Measurements from ENCODE around the gene ECT2L. TPM values are rescaled to one million over a fixed set of nuclear protein-coding genes. Genes with fewer than 3 reads are reported as not detected.
"Not testable (repeated sequence)": the region's sequence is repeated elsewhere in the genome, so short reads cannot be mapped to it uniquely, and the experiment has no call there.

ECT2L gene
- total RNA-seq, 2 donors from 2014 or later, result not detected

DNA sequence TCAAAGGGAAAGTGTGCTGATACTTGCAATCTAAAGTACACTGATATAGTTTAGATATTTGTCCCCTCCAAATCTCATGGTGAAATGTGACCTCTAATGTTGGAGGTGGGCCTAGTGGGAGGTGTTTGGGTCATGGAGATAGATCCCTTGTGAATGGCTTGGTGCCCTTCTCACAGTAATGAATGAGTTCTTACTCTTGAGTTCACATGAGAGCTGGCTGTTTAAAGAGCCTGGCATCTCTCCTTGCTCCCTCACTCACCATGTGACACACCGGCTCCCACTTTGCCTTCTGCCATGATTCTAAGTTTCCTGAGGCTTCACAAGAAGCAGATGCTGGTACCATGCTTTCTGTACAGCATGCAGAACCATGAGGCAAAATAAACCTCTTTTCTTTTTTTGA, 114.1 kb downstream of the ECT2L start:
- intact Hi-C loops (cut with DNase I, micrococcal nuclease), result no loop called here
- ATAC-seq (no peak), DNase-seq (no peak)

DNA sequence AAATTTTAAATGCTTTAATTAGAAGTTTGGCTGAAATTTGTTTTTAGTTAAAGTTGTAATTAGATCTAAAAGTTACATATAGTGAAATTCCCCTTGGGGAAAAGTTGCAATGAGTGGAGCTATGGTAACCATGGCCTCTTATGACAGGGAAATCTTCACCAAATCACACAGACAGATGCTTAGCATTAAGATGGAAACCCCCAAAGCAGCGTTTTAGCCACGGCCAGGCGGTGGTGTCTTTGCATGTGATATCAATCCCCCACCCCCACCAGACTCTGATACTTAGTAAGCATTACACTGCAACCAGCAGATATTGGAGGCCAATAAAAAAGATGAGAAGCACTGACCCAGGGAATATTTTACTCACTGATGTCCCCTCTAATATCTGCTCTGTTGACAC, 116.4 kb downstream of the ECT2L start:
- intact Hi-C loops (cut with DNase I, micrococcal nuclease), result no loop called here
- ATAC-seq, result no peak
- DNase-seq, result no peak

DNA sequence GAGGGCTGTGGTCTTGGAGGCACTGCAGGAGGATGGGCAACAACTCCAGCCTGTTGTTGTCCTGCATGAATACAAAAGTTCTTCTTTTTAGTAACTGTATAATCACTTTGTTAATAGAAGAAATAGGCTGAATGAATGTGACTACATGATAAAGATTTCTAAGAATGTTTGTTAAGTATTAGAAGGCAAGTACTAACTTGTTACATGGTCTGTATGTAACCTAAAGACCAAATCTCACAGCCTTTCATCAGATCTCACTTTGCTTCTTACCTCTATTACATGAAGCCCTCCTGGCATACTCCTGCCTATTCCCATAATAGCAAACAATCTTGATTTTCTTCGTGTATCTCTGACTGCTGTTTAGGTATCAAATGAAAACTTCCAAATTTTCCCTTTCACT, 118.8 kb downstream of the ECT2L start:
- ATAC-seq (no peak), DNase-seq (no peak)
- intact Hi-C loops (cut with DNase I, micrococcal nuclease), result no loop called here

DNA sequence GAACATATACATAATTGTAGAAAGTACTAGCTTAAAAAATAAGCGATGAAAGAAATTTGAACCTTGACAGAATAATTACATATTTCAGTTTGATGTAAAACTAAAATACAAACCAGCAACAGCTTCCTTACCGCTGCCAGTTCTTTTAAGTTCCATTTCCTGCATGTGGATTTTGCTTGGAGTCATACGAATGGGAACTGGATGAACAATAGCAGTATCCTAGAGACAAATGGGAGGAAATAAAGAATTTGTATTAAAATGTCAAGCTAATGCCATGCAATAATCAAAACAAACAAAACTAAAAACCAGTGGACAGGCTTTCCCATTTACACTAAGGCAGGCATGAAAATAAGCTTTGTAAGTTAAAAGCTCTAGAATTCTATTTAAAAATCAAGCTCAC, 125.0 kb downstream of the ECT2L start:
- intact Hi-C loops (cut with DNase I, micrococcal nuclease), result no loop called here
- ATAC-seq, result no peak
- DNase-seq, result no peak

DNA sequence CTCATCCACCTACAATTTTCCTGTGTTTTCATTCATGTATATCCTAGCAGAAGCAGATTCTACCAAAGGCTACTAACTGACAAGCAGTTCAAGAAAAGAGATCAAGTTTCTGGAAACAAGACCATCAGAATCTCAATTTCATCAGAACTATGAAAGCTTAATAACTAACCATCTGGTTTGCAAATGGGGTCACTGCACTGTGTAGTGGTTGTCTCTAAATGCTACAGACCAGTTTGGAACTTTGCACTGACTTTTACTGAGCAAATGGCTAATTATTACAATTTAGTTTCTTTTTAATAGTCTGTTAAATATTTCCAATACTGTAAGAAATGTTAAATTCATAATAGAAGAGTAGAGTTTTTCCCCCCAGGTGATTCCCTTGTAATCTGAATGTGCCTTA, 127.7 kb downstream of the ECT2L start:
- no peak for DNase-seq
- intact Hi-C loops (cut with DNase I, micrococcal nuclease), result no loop called here
- no peak for ATAC-seq

DNA sequence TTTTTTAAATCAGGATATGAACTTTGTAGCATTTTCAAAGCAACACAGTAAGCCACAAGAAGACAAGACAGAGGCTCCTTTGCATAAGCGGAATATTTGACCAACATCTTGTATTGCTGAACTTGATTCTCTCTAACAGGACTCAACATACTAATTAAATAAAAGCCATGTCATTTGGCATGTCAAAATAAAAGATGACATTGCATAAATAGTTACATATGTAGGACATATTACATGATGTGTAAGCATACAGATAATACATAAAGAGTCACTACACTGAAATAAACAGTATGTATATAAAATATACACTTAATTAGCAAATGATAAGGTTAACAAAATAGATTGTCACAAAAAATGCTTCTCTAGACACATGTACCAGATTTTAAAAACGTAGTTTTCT, 129.9 kb downstream of the ECT2L start:
- DNase-seq, result no peak
- ATAC-seq, result no peak
- intact Hi-C loops (cut with DNase I, micrococcal nuclease), result no loop called here

DNA sequence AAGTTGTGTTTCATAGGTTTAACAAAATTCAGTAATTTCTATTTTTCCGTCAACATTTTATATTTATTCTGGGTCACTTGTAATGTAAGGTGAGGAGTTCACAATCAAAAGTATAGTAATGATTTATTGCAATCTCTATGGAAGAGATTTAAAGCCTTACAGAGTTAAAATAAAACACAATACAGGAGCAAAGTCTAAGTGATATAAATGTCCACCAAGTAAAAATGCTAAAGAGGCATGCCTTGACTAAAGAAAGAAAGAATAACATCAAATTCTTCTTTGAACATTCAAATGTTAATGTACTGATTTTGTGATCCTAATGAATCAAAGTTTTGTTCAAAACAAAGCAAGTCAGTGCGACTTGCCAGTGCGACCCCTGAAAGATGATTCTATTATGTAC, 130.7 kb downstream of the ECT2L start:
- DNase-seq, result no peak
- peak; percentile 78 for ATAC-seq
- intact Hi-C loops (cut with DNase I, micrococcal nuclease), result no loop called here

DNA sequence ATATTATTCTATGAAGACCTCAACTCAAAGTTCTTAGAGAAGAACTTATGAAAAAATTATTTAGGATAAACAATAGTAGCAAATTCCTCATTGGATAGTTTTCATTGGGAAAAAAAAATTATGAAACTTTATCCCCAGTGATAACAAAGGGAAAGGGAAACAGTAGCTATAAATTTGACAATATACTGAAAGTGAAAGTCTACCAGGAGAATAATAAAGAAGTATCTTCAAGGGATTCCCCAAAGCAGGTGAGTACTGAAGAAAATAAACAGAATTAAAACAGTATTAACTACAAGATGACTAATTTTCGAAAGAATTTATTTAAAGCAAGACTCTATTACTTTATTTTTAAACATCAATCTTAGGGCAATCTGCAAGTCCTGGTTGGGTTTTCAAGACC, 135.8 kb downstream of the ECT2L start:
- ATAC-seq, result no peak
- DNase-seq, result no peak
- intact Hi-C loops (cut with DNase I, micrococcal nuclease), result no loop called here

DNA sequence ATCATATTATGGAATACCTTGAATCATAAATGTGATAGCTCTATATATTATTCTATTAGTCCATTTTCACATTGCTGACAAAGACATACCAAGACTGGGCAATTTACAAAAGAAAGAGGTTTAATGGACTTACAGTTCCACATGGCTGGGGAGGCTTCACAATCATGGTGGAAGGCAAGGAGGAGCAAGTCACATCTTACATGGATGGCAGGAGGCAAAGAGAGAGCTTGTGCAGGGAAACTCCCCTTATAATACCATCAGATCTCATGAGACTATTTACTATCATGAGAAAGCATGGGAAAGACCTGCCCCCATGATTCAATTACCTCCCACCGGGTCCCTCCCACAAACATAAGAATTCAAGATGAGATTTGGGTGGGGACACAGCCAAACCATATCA, 141.0 kb downstream of the ECT2L start:
- DNase-seq; intact Hi-C loops (cut with DNase I, micrococcal nuclease); ATAC-seq: not testable (repeated sequence)

DNA sequence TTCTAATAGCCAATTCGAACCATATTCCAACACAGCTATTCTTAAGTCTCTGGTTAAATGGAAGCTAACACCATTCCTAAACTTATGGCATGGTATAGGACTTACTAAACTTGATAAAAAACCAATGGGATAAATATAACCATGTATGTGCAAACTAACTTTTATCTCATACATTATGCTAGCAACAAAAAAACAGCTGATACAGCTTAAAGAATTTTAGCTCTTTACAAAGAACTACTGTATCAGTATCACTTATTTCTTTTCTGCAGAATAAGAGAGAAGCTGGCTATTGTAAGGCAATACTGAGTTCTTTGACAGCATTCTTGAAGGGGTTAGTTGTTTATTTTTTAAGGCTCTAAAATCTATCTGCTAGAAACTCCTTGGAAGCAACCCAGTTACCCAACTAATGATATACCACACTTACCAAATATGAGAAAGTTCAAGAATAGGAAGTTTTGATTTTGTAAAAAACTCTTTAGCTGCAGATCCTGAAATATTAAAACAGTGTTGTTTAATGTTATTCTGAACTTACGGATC, 147.3 kb downstream of the ECT2L start:
- intact Hi-C loops (cut with DNase I, micrococcal nuclease), result no loop called here
- no peak for ATAC-seq
- no peak for DNase-seq

DNA sequence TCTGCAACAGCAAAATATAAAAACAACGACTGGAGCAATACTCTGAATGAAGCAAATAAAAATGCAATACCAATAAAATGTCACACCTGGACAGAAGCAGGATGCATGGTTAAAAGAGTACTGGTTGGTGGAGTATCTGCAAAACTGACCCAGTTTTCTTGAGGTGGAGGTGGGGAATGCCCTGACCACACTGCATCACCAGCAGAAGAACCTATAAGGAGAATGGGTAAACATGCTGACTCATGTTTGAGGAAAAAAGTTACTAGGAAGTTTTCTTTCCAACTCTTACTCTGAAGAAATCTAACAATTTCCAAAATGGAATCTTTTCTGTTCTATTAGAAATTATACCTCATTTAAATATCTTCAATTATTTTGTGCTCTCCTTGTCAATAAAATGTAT, 148.5 kb downstream of the ECT2L start:
- DNase-seq (no peak), ATAC-seq (peak; percentile 25)
- intact Hi-C loops (cut with DNase I, micrococcal nuclease), result no loop called here

DNA sequence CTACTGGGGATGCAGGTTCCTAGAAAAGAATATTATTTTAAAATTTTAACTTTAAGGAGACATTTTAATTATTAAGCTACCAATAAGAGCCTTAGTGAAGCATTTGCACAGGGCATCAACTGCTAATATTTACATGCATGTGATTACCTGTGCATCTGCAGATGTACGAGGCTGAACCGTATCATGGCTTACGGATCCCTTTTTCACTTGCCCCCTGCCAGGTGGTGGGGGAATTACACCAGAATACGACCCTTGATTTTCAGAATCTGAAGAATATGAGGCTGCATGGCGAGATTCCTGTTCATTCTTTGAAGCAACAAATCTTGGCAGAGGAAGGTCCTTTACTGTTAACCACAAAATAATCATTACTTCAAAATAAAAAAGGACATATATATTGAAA, 149.5 kb downstream of the ECT2L start:
- DNase-seq (no peak), ATAC-seq (no peak)
- intact Hi-C loops (cut with DNase I, micrococcal nuclease), result no loop called here

DNA sequence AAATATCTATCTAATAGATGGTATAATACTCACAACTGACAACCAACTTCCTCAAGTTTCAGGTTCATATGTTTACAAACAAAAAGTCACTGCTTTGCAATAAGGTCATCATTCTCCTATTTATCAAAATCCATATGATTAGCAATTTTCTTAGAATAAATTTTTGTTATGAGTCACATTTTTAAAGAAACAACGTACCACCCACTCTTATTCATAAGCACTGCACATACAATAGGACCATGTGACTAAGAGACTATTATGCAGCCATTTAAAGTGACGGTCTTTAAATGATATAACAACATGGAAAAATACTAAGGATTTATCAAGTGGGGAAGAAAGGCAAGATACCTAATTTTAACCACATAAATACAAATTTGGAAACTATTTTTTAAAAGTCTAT, 152.1 kb downstream of the ECT2L start:
- ATAC-seq (no peak), DNase-seq (no peak)
- intact Hi-C loops (cut with DNase I, micrococcal nuclease), result no loop called here

DNA sequence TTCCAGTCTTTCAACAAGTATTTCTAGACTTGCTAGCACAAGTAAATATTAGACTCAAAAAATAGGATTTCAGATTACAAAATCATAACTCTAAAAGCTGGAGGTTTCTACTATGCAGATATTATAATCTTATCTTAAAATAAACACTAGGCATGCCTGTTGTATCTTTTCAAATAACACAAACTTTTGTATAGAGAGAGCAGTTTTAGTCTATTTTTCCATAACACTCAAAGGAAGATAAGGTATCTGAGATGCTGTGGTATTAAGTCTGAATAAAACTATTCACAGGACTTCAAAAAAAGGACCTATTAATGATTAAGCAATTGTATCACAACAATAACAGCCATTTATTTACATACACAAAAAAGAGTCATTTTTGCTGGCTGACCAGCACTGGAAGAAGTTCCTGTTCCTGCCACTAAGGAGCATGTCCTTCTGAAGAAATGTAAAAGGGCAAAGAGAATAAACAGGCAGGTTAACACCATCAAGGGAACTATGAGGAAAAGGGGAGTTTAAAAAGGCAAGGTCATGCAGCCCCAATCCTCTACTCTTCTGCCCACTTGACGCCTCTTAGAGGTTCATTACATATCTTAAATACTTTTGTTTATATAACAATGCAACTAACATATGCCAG, 152.8 kb downstream of the ECT2L start:
- DNase-seq, result no peak
- intact Hi-C loops (cut with DNase I, micrococcal nuclease), result no loop called here
- ATAC-seq, result no peak

DNA sequence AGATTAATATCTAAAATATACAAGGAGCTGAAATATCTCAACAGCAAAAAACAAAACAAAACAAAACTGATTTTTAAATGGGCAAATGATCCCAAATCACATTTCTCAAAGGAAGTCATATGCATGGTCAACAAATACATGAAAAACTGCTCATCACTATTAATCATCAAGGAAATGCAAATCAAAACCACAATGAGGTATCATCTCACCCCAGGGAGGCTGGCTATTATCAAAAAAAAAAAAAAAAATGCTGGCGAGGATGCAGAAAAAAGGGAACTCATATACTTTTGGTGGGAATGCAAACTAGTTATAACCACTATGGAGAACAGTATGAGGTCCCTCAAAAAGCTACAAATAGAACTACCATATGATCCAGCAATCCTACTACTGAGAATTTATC, 157.6 kb downstream of the ECT2L start:
- intact Hi-C loops (cut with DNase I, micrococcal nuclease), result no loop called here
- ATAC-seq (no peak), DNase-seq (no peak)

Other genes with a start within 250 kb of the ECT2L start
- gene CCDC28A, start 22.3 kb upstream of the ECT2L start, total RNA-seq, result 10 to 100 TPM; 12.9 to 25.9 TPM
- gene REPS1, start 192.2 kb downstream of the ECT2L start, total RNA-seq, result 10 to 100 TPM; 30.2 to 33.2 TPM
- gene ABRACL, start 232.7 kb downstream of the ECT2L start, total RNA-seq, result 100 to 1,000 TPM; 110 to 117 TPM